OCI-LY7 (cell line): ENCODE data around the gene XPR1. TPM values are rescaled to one million over a fixed set of nuclear protein-coding genes. Genes with fewer than 3 reads are reported as not detected.

ENCODE experiments used
- BruUV-seq: library from RNA; stranded (reverse); fragments of 400-500 nt; replicated peaks from 2 replicates; lab custom pipeline; 2021; lab: Mats Ljungman, UMichigan
- CTCF ChIA-PET: fragments of 300-600 bp; sonication (Branson Sonifier 250); formaldehyde crosslinking; loops from one replicate; lab custom pipeline; 2022; ENCODE audit warnings: antibody characterized with exemption; ENCODE audit not compliant: unreplicated experiment; lab: Charles Lee
- POLR2A ChIA-PET: fragments of 300-600 bp; sonication (Branson Sonifier 250); formaldehyde crosslinking; loops from one replicate; lab custom pipeline; 2022; ENCODE audit warnings: antibody characterized with exemption; lab: Charles Lee
- DNase-seq: peaks from one replicate; pipeline ENCODE4 v3.0.0-alpha.2; 2015; ENCODE audit warnings: low spot score
- H2AFZ ChIP-seq: fragments of 200-600 bp; sonication (generic), shearing (Covaris generic); 2 replicates; pipeline ENCODE4 v1.6.1; 2014; ENCODE audit warnings: mild to moderate bottlenecking, antibody characterized with exemption, low read length, moderate library complexity
- H3K27ac ChIP-seq: fragments of 200-600 bp; sonication (generic); 2 replicates; pipeline ENCODE4 v1.5.1; 2014; ENCODE audit warnings: mixed run types, low read depth, mild to moderate bottlenecking, moderate library complexity, low read length, inconsistent platforms; ENCODE audit not compliant: poor library complexity, severe bottlenecking
- H3K36me3 ChIP-seq: fragments of 200-600 bp; sonication (generic); 2 replicates; pipeline ENCODE4 v1.6.1; 2014; ENCODE audit warnings: mild to moderate bottlenecking, antibody characterized with exemption, low read length, moderate library complexity, mixed read lengths; ENCODE audit not compliant: insufficient read depth
- H3K4me1 ChIP-seq: fragments of 200-600 bp; sonication (generic); 2 replicates; pipeline ENCODE4 v1.5.1; 2014; ENCODE audit warnings: mild to moderate bottlenecking, low read length; ENCODE audit not compliant: insufficient read depth, poor library complexity, severe bottlenecking
- H3K4me2 ChIP-seq: fragments of 200-600 bp; sonication (generic); 2 replicates; pipeline ENCODE4 v1.6.1; 2014; ENCODE audit warnings: mild to moderate bottlenecking, low read length
- H3K4me3 ChIP-seq: fragments of 200-600 bp; sonication (generic); 2 replicates; pipeline ENCODE4 v1.5.1; 2014; ENCODE audit warnings: mild to moderate bottlenecking, low read depth, low read length; ENCODE audit not compliant: poor library complexity, severe bottlenecking
- H3K79me2 ChIP-seq: fragments of 200-600 bp; sonication (generic); 2 replicates; pipeline ENCODE4 v1.6.1; 2016; ENCODE audit warnings: low read depth, mild to moderate bottlenecking, low read length, moderate library complexity, mixed read lengths; ENCODE audit not compliant: insufficient read depth
- H3K9me2 ChIP-seq: fragments of 200-600 bp; sonication (generic); 2 replicates; pipeline ENCODE4 v1.6.1; 2016; ENCODE audit warnings: mild to moderate bottlenecking, low read length, mixed read lengths; ENCODE audit not compliant: insufficient read depth
- H3K9me3 ChIP-seq: fragments of 200-600 bp; sonication (generic); 2 replicates; pipeline ENCODE4 v1.6.1; 2014; ENCODE audit warnings: mild to moderate bottlenecking, mixed run types, low read length, mixed read lengths
- H4K20me1 ChIP-seq: fragments of 200-600 bp; sonication (generic); 2 replicates; pipeline ENCODE4 v1.6.1; 2014; ENCODE audit warnings: mild to moderate bottlenecking, antibody characterized with exemption, low read length, moderate library complexity, mixed read lengths; ENCODE audit not compliant: insufficient read depth
- EZH2phosphoT487 ChIP-seq: fragments of 200-600 bp; sonication (generic); IDR thresholded peaks from 2 replicates; pipeline ENCODE4 v1.6.1; 2018; ENCODE audit warnings: low read depth, borderline replicate concordance, mild to moderate bottlenecking, mixed run types, antibody characterized with exemption, low read length, moderate library complexity, mixed read lengths
- intact Hi-C: fragments of 100-400 bp; cut with micrococcal nuclease; formaldehyde crosslinking; loops from one replicate; pipeline ENCODE4 v1.10.0; 2022; ENCODE audit not compliant: unreplicated experiment
- total RNA-seq, 2 experiments: library from RNA; depleted of rRNA in 1 of 2; stranded (reverse); fragments of >200 nt in 1 of 2; shearing (Covaris generic) in 1 of 2; gene quantifications; 2 replicates each; pipeline ENCODE4 v1.2.3, GENCODE V29; 2014 to 2022
- TF ChIP-seq, protein P1 (sequence below): fragments of 200-600 bp; sonication (generic); conservative IDR thresholded peaks from 2 replicates; pipeline ENCODE4 v1.5.1; 2014; ENCODE audit warnings: mild to moderate bottlenecking, antibody characterized with exemption, low read length, moderate library complexity, mixed read lengths

The XPR1 gene
- total RNA-seq, 2 experiments from 2014 or later = 8.6 to 17.2 TPM

GRCh38 chr1:180920193-180920592 lies 288.4 kb downstream of the XPR1 start:
- Histone ChIP-seq H3K4me3 (no peak overlapping the region), H3K4me1 (no peaks in the 10 kb centered on the region), H3K9me2 (no peaks in the 10 kb centered on the region), H3K9me3 (no peaks in the 10 kb centered on the region), H4K20me1 (no peaks in the 10 kb centered on the region), H3K79me2 (no peaks in the 10 kb centered on the region), H2AFZ (no peak overlapping the region), H3K36me3 (no peaks in the 10 kb centered on the region), H3K4me2 (no peak overlapping the region), H3K27ac (no peak overlapping the region)
- TF ChIP-seq EZH2phosphoT487 = no peak
- TF ChIP-seq, protein P1, sequence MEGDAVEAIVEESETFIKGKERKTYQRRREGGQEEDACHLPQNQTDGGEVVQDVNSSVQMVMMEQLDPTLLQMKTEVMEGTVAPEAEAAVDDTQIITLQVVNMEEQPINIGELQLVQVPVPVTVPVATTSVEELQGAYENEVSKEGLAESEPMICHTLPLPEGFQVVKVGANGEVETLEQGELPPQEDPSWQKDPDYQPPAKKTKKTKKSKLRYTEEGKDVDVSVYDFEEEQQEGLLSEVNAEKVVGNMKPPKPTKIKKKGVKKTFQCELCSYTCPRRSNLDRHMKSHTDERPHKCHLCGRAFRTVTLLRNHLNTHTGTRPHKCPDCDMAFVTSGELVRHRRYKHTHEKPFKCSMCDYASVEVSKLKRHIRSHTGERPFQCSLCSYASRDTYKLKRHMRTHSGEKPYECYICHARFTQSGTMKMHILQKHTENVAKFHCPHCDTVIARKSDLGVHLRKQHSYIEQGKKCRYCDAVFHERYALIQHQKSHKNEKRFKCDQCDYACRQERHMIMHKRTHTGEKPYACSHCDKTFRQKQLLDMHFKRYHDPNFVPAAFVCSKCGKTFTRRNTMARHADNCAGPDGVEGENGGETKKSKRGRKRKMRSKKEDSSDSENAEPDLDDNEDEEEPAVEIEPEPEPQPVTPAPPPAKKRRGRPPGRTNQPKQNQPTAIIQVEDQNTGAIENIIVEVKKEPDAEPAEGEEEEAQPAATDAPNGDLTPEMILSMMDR = no peak
- ChIA-PET POLR2A (no interaction called here), CTCF (no interaction called here)
- intact Hi-C loops = no loop called here
- no peak for DNase-seq
- no TSS peak for BruUV-seq

DNA sequence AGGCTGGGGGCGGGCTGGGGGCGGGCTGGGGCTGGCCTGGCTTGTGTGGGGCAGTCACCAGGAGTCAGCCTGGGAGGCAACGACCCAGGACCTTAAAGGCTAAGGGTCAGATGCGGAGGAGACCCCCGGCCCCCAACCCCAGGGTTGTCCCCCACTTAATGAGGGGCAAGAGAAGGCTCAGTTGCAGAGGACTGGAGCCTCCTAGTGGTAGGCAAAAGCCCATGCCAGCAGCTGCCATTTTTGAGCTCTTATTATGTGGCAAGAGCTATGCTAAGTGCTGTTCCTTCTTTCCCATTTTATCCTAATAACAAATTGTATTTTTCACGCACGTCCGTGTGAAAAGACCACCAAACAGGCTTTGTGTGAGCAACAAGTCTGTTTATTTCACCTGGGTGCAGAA lies 288.9 kb downstream of the XPR1 start:
- CTCF ChIA-PET = no interaction called here

GRCh38 chr1:180921386-180921785 lies 289.6 kb downstream of the XPR1 start:
- Histone ChIP-seq H3K9me2 (no peaks in the 10 kb centered on the region), H3K79me2 (no peaks in the 10 kb centered on the region), H2AFZ (no peak overlapping the region), H3K36me3 (no peaks in the 10 kb centered on the region), H4K20me1 (no peaks in the 10 kb centered on the region), H3K27ac (no peak overlapping the region), H3K9me3 (no peaks in the 10 kb centered on the region), H3K4me2 (no peak overlapping the region), H3K4me3 (no peak overlapping the region), H3K4me1 (no peaks in the 10 kb centered on the region)
- DNase-seq = no peak
- no peak for TF ChIP-seq EZH2phosphoT487
- TF ChIP-seq, protein P1 = no peak
- BruUV-seq = no TSS peak
- intact Hi-C loops = no loop called here
- ChIA-PET POLR2A (no interaction called here), CTCF (no interaction called here)

More for the DNA sequence above, 288.9 kb downstream of the XPR1 start:
- H4K20me1 ChIP-seq = no peaks in the 10 kb centered on the region
- H3K27ac ChIP-seq = no peak overlapping the region
- no peaks in the 10 kb centered on the region for H3K9me3 ChIP-seq
- intact Hi-C loops = no loop called here
- H3K36me3 ChIP-seq = no peaks in the 10 kb centered on the region
- H2AFZ ChIP-seq = no peak overlapping the region
- no peak overlapping the region for H3K4me3 ChIP-seq
- H3K4me2 ChIP-seq = no peak overlapping the region
- no peaks in the 10 kb centered on the region for H3K79me2 ChIP-seq
- TF ChIP-seq EZH2phosphoT487 = no peak
- TF ChIP-seq, protein P1 = peak; percentile 50; the same call in 1 of the 2 replicates
- no peaks in the 10 kb centered on the region for H3K9me2 ChIP-seq
- no TSS peak for BruUV-seq
- POLR2A ChIA-PET = no interaction called here
- DNase-seq = no peak
- H3K4me1 ChIP-seq = no peaks in the 10 kb centered on the region
